ENCODE measurements around the gene NEU2. TPM values are rescaled to one million over a fixed set of nuclear protein-coding genes. Genes with fewer than 3 reads are reported as not detected.

The NEU2 gene
- total and polyA plus RNA-seq, 2 of the 13 experiments (the other 11 are each of a cell fraction or from before 2014, with no cell fraction given): not detected

DNA sequence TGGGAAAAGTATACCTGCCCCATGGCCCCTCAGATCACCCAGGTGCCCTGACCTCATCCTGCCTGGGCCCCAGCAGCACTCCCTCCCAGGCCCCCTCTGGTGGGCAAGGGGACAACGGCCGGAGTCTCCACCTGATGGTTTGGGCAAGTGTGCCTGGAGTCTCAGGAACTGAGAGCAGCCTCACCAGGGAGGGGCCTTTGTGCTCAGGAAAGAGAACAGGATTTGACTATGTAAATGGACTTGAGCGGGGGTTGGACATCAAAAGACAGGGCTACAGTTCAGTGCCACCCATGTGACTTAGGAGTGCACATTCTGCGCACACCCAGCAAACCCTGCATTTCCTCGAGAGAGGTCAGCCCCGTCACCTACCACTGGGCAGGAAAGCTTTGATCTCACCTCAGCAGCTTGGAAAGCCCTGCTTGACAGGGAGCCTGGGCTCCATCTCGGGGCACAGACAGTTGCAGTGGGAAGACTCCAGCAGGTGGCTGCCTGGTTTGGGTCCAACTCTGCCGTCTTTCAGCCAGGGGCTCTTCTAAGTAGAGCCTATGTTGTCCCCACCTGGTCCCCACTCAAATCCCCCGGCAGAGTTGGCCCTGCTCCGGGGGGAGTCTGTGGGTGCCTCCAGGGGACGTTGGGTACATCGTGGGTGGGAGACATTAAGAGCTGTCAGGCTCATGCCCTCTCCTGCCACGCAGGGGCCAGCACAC, 30.9 kb downstream of the NEU2 start (continued):
- TF ChIP-seq, protein P1, sequence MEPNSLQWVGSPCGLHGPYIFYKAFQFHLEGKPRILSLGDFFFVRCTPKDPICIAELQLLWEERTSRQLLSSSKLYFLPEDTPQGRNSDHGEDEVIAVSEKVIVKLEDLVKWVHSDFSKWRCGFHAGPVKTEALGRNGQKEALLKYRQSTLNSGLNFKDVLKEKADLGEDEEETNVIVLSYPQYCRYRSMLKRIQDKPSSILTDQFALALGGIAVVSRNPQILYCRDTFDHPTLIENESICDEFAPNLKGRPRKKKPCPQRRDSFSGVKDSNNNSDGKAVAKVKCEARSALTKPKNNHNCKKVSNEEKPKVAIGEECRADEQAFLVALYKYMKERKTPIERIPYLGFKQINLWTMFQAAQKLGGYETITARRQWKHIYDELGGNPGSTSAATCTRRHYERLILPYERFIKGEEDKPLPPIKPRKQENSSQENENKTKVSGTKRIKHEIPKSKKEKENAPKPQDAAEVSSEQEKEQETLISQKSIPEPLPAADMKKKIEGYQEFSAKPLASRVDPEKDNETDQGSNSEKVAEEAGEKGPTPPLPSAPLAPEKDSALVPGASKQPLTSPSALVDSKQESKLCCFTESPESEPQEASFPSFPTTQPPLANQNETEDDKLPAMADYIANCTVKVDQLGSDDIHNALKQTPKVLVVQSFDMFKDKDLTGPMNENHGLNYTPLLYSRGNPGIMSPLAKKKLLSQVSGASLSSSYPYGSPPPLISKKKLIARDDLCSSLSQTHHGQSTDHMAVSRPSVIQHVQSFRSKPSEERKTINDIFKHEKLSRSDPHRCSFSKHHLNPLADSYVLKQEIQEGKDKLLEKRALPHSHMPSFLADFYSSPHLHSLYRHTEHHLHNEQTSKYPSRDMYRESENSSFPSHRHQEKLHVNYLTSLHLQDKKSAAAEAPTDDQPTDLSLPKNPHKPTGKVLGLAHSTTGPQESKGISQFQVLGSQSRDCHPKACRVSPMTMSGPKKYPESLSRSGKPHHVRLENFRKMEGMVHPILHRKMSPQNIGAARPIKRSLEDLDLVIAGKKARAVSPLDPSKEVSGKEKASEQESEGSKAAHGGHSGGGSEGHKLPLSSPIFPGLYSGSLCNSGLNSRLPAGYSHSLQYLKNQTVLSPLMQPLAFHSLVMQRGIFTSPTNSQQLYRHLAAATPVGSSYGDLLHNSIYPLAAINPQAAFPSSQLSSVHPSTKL (CRISPR knock-in tag; IDR thresholded peaks at IDR 0.05): peak; percentile 97
- TF ChIP-seq MTA1 (CRISPR knock-in tag; IDR thresholded peaks at IDR 0.05; ENCODE audit: borderline replicate concordance) (peak; percentile 76), GLI4 (CRISPR knock-in tag; IDR thresholded peaks at IDR 0.05; ENCODE audit: borderline replicate concordance) (no peak), ASH2L (IDR thresholded peaks at IDR 0.05; ENCODE audit: insufficient read length, low read depth, low read length) (peak; percentile 86), ZNF281 (CRISPR knock-in tag; IDR thresholded peaks at IDR 0.05; ENCODE audit: borderline replicate concordance) (peak; percentile 90), JDP2 (CRISPR knock-in tag; IDR thresholded peaks at IDR 0.05; ENCODE audit: borderline replicate concordance) (no peak), GTF3A (CRISPR knock-in tag; conservative IDR thresholded peaks at IDR 0.05) (no peak), ZNF737 (CRISPR knock-in tag; IDR thresholded peaks at IDR 0.05; ENCODE audit: borderline replicate concordance) (0 out of 2 replicates have a peak, but pooled peaks have one; percentile 29), ZNF816 (CRISPR knock-in tag; IDR thresholded peaks at IDR 0.05; ENCODE audit: borderline replicate concordance) (peak; percentile 95), ZNF556 (CRISPR knock-in tag; IDR thresholded peaks at IDR 0.05; ENCODE audit: borderline replicate concordance) (peak; percentile 78), FOXC1 (CRISPR knock-in tag; IDR thresholded peaks at IDR 0.05; ENCODE audit: borderline replicate concordance) (no peak), IRF9 (CRISPR knock-in tag; IDR thresholded peaks at IDR 0.05; ENCODE audit: borderline replicate concordance) (peak; percentile 44; the same call in 1 of the 2 replicates), ZZZ3 (CRISPR knock-in tag; IDR thresholded peaks at IDR 0.05; ENCODE audit: borderline replicate concordance) (no peak; the same call in 1 of the 2 replicates), SPEN (CRISPR knock-in tag; IDR thresholded peaks at IDR 0.05; ENCODE audit: low read depth) (peak; percentile 88), RNF219 (CRISPR knock-in tag; IDR thresholded peaks at IDR 0.05) (peak; percentile 85; the same call in 1 of the 2 replicates), KDM1A (CRISPR knock-in tag; IDR thresholded peaks at IDR 0.05) (0 out of 2 replicates have a peak, but pooled peaks have one; percentile 43), HDAC1 (CRISPR knock-in tag; IDR thresholded peaks at IDR 0.05) (peak; percentile 94), ZNF263 (CRISPR knock-in tag; IDR thresholded peaks at IDR 0.05) (peak; percentile 46; the same call in 1 of the 2 replicates), FOXM1 (CRISPR knock-in tag; IDR thresholded peaks at IDR 0.05) (no peak)

Measured in HepG2 (cell line).